ENCODE results near the gene RNF2. TPM values are rescaled to one million over a fixed set of nuclear protein-coding genes. Genes with fewer than 3 reads are reported as not detected.
A peak's percentile ranks its signal among the peaks of the same experiment; 100 is the strongest.

RNF2 gene
- total RNA-seq, 1 experiment from 2014 or later: 39.1 TPM

DNA sequence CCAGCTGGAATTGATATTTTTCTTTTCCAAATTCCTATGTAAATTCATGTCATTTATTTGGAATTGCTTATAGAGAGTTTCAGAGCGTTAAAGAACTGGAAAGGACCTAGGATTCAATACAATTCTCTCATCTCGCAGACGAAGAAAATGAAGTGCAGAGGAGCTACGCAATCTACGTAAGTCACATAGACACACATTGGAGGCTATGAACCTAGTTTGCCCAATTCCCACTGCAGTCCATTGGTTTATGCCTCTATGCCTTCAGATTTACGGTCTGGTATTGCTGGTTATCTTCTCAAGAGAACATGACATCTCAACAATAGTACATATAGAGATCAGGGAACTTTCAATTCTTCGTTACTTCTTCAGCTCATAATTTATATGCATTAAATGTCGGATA, 971 bp upstream of the RNF2 start:
- Histone ChIP-seq H3K4me1 (ENCODE audit: control insufficient read depth in 1 of 2, insufficient read depth in 2 of 2, low read length in 2 of 2) (peaks cover 6 to 17% of the 10 kb centered on the region in 2 experiments; a peak in 3 of 4 replicates), H3K9ac (ENCODE audit: low read length) (no peak overlapping the region), H3K4me2 (ENCODE audit: low read length) (no peak overlapping the region), H3K9me3 (ENCODE audit: control insufficient read depth in 1 of 2, insufficient read depth in 1 of 2, low read depth in 1 of 2, low read length in 2 of 2) (no peaks in the 10 kb centered on the region), H3K79me2 (ENCODE audit: insufficient read depth, low read length) (peaks cover 37% of the 10 kb centered on the region), H3K36me3 (ENCODE audit: control insufficient read depth in 1 of 2, insufficient read depth in 2 of 2, low read length in 2 of 2) (no peaks in the 10 kb centered on the region), H3K27ac (ENCODE audit: low read depth, low read length) (no peak overlapping the region), H3K27me3 (ENCODE audit: insufficient read depth, low read length) (no peaks in the 10 kb centered on the region), H4K20me1 (ENCODE audit: insufficient read depth) (peaks cover 4% of the 10 kb centered on the region; the same call in 1 of the 2 replicates), H3K4me3 (replicated peaks in 1 of 2; ENCODE audit: low read depth in 1 of 2, low read length in 2 of 2) (no peak overlapping the region), H2AFZ (ENCODE audit: low read depth, low read length, poor library complexity, severe bottlenecking) (peak overlapping the region; percentile 87), H3K9me2 (ENCODE audit: insufficient read depth) (no peaks in the 10 kb centered on the region)
- DNase-seq (ENCODE audit: low read depth, low spot score) (no peak), ATAC-seq (no peak)
- TF ChIP-seq, protein P1, sequence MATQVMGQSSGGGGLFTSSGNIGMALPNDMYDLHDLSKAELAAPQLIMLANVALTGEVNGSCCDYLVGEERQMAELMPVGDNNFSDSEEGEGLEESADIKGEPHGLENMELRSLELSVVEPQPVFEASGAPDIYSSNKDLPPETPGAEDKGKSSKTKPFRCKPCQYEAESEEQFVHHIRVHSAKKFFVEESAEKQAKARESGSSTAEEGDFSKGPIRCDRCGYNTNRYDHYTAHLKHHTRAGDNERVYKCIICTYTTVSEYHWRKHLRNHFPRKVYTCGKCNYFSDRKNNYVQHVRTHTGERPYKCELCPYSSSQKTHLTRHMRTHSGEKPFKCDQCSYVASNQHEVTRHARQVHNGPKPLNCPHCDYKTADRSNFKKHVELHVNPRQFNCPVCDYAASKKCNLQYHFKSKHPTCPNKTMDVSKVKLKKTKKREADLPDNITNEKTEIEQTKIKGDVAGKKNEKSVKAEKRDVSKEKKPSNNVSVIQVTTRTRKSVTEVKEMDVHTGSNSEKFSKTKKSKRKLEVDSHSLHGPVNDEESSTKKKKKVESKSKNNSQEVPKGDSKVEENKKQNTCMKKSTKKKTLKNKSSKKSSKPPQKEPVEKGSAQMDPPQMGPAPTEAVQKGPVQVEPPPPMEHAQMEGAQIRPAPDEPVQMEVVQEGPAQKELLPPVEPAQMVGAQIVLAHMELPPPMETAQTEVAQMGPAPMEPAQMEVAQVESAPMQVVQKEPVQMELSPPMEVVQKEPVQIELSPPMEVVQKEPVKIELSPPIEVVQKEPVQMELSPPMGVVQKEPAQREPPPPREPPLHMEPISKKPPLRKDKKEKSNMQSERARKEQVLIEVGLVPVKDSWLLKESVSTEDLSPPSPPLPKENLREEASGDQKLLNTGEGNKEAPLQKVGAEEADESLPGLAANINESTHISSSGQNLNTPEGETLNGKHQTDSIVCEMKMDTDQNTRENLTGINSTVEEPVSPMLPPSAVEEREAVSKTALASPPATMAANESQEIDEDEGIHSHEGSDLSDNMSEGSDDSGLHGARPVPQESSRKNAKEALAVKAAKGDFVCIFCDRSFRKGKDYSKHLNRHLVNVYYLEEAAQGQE (IDR thresholded peaks at IDR 0.05; ENCODE audit: low read depth): no peak
- TF ChIP-seq, protein P2, sequence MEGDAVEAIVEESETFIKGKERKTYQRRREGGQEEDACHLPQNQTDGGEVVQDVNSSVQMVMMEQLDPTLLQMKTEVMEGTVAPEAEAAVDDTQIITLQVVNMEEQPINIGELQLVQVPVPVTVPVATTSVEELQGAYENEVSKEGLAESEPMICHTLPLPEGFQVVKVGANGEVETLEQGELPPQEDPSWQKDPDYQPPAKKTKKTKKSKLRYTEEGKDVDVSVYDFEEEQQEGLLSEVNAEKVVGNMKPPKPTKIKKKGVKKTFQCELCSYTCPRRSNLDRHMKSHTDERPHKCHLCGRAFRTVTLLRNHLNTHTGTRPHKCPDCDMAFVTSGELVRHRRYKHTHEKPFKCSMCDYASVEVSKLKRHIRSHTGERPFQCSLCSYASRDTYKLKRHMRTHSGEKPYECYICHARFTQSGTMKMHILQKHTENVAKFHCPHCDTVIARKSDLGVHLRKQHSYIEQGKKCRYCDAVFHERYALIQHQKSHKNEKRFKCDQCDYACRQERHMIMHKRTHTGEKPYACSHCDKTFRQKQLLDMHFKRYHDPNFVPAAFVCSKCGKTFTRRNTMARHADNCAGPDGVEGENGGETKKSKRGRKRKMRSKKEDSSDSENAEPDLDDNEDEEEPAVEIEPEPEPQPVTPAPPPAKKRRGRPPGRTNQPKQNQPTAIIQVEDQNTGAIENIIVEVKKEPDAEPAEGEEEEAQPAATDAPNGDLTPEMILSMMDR (IDR thresholded peaks at IDR 0.05 in 2 of 3, conservative IDR thresholded peaks at IDR 0.05 in 1 of 3; ENCODE audit: borderline replicate concordance in 1 of 3, insufficient read depth in 1 of 3, low read depth in 2 of 3, low read length in 2 of 3): no peak
- TF ChIP-seq EGR1 (IDR thresholded peaks at IDR 0.05; ENCODE audit: low read depth): no peak
- TF ChIP-seq POLR2A (IDR thresholded peaks at IDR 0.05; ENCODE audit: borderline replicate concordance, extremely low read depth, insufficient read depth, insufficient read length): no peak
- BruUV-seq (replicated peaks): no TSS peak
- POLR2A ChIA-PET: no interaction called here
- CTCF ChIA-PET: interaction anchor here (1.3 kb wide), 1 partner anchor 13 kb away, joined by 4 read pairs; no protein-coding TSS in a partner anchor
- intact Hi-C loops (cut with micrococcal nuclease): no loop called here
- RAD21 ChIA-PET (ENCODE audit: low non-redundant PET in 1 of 2, low total read pairs in 2 of 2, uncharacterized antibody in 2 of 2, unreplicated experiment in 2 of 2): no interaction called here

Measured in HCT116 (cell line).